Measurements from ENCODE around the gene MDM2.

DNA sequence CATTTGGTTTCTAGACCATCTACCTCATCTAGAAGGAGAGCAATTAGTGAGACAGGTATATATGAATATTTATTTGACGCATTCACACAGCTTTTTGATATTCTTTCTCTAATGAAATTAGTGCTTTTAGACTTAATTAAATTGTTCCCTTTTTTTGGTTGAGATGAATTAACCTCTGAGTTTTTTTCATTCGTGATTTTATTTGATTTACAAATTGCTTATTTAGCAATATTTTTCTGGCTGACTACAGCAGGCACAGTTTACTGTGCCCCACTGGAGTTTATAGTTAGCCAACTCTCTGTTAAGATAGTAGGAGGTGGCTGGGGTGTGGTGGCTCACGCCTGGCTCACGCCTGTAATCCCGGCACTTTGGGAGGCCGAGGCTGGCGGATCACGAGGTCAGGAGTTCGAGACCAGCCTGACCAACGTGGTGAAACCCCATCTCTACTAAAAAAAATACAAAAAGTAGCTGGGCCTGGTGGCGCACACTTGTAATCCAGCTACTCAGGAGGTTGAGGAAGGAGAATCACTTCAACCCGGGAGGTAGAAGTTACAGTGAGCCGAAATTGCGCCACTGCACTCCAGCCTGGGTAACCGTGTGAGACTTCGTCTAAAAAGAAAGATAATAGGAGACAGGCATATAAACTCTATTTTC is 16.7 kb downstream of the MDM2 start:
- TF ChIP-seq, protein P1, sequence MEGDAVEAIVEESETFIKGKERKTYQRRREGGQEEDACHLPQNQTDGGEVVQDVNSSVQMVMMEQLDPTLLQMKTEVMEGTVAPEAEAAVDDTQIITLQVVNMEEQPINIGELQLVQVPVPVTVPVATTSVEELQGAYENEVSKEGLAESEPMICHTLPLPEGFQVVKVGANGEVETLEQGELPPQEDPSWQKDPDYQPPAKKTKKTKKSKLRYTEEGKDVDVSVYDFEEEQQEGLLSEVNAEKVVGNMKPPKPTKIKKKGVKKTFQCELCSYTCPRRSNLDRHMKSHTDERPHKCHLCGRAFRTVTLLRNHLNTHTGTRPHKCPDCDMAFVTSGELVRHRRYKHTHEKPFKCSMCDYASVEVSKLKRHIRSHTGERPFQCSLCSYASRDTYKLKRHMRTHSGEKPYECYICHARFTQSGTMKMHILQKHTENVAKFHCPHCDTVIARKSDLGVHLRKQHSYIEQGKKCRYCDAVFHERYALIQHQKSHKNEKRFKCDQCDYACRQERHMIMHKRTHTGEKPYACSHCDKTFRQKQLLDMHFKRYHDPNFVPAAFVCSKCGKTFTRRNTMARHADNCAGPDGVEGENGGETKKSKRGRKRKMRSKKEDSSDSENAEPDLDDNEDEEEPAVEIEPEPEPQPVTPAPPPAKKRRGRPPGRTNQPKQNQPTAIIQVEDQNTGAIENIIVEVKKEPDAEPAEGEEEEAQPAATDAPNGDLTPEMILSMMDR (IDR thresholded peaks at IDR 0.05) = no peak
- no peak for TF ChIP-seq POLR2A (IDR thresholded peaks at IDR 0.05)
